Measurements from ENCODE around the gene EPB42. TPM values are rescaled to one million over a fixed set of nuclear protein-coding genes. Genes with fewer than 3 reads are reported as not detected.

Gene EPB42
- total RNA-seq, 1 donor from 2014 or later: not detected

DNA sequence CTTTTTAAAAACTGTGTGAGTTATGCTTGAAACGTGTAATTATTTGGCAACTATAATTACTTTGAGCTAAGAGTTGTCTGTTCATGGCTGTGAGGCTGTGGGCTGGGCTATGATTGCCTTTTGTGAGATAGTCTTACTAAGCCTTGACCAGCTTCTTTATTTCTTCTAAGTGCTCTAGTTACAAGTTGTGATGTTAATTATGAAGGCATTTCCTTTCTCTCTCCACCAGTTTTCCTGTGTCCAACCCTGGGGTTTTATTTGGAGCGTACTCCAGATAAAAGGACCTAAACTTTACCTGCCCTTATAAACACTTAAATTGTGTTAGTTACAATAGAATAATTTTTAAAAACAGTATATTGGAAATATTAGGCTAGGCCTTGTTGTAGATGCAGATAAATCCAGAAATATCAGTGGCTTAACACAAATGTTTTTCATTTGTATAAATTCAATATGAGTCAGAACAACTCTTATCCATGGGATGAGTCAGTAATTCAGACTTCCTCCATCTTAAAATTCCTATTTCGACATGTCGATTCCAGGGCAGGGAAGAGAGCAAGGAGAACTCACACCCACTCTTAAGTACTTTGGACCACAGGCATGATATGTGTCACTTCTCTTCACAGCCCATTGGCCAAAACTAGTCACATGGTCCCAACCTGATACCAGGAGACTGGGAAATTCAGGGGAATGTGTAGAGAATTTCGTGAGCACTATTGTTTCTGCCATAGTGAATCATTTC lies 70.5 kb downstream of the EPB42 start:
- H3K36me3 ChIP-seq: peaks cover 95% of the 10 kb centered on the region
- no peak overlapping the region for H3K4me3 ChIP-seq
- intact Hi-C loops (cut with DNase I): no loop called here
- no peaks in the 10 kb centered on the region for H3K4me1 ChIP-seq
- no peaks in the 10 kb centered on the region for H3K27me3 ChIP-seq (ENCODE audit: low read depth)
- TF ChIP-seq CTCF (IDR thresholded peaks at IDR 0.05): no peak
- H3K9me3 ChIP-seq: no peaks in the 10 kb centered on the region
- ATAC-seq (no peak), DNase-seq (no peak)
- H3K27ac ChIP-seq: no peak overlapping the region

Other genes starting within 250 kb of the EPB42 start
- 32.5 TPM for gene UBR1, start 115.0 kb downstream of the EPB42 start, total RNA-seq
- gene TMEM62, start 87.4 kb downstream of the EPB42 start, total RNA-seq: 26.2 TPM
- 71.0 TPM for gene CCNDBP1, start 35.6 kb downstream of the EPB42 start, total RNA-seq
- 0.32 TPM for gene TGM5, start 45.9 kb upstream of the EPB42 start, total RNA-seq
- not detected for gene TGM7, start 81.2 kb upstream of the EPB42 start, total RNA-seq
- 6.9 TPM for gene LCMT2, start 109.6 kb upstream of the EPB42 start, total RNA-seq
- 24.3 TPM for gene ZSCAN29, start 150.0 kb upstream of the EPB42 start, total RNA-seq
- gene TUBGCP4, start 150.1 kb upstream of the EPB42 start, total RNA-seq: 21.6 TPM

All from lower lobe of right lung (tissue), 2 donors.